ENCODE measurements around the gene FAM163B.
"Not testable (repeated sequence)": the region's sequence is repeated elsewhere in the genome, so short reads cannot be mapped to it uniquely, and the experiment has no call there.

The FAM163B gene

GRCh38 chr9:133566817-133567216, 42.4 kb downstream of the FAM163B start:
- DNase-seq (ENCODE audit: low read depth) = no peak

GRCh38 chr9:133566382-133566781, 42.8 kb downstream of the FAM163B start:
- DNase-seq (ENCODE audit: low read depth) = no peak

DNA sequence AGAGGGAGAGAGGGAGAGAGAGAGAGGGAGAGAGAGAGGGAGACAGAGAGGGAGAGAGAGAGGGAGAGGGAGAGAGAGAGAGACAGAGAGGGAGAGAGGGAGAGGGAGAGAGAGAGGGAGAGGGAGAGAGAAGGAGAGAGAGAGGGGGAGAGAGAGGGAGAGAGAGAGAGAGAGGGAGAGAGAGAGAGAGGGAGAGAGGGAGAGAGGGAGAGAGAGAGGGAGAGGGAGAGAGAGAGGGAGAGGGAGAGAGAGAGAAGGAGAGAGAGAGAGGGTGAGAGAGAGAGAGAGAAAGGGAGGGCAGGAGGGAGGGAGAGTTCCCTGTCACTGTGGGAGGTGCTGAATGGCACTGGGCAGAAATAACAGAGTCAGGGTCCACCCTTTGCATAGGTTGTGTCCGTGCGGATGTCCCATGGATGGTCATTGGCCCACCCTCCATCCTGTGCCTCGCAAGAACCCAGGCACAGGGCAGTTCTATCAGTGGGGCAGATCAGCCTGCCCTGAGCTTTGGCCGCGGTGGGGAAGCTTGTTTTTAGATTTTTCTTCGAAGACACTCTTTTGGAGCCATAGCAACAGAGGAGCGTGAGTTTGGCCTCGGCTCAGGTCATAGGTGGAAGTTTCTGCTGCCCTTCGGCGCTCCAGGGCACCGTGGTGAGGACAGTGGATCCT, 44.6 kb downstream of the FAM163B start:
- DNase-seq (ENCODE audit: low read depth) = no peak

- DNase-seq (ENCODE audit: low read depth) = not testable (repeated sequence)
These were observed 45.4 kb downstream of the FAM163B start for GRCh38 chr9:133563814-133564213.

GRCh38 chr9:133563291-133563796, 45.8 kb downstream of the FAM163B start:
- no peak for DNase-seq (ENCODE audit: low read depth)

GRCh38 chr9:133562611-133563290, 46.4 kb downstream of the FAM163B start:
- no peak for DNase-seq (ENCODE audit: low read depth)

DNA sequence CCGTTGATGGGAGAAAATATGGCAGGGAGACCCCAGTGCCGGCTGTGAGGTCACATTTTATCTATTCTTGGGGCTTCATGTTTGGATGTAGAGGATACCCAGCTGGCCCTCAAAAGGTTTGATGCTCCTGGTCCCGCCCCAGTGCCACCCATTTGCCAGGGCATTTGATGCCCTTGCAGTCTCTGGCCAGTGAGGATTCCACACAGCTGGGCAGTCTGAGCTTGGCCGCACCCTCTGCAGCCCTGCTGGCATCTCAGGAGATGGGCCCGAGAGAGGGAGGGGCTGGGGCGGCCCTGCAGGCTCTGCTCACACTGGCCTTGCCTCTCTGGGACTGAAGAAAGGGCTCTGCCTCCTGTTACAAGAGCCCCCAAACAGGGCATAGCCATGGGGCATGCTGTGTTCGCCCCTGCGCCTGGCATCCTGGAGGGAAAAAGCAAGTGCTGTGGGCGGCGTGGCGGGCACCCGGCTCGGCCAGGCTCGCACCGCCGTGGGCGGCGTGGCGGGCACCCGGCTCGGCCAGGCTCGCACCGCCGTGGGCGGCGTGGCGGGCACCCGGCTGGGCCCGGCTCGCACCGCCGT, 47.1 kb downstream of the FAM163B start:
- no peak for DNase-seq (ENCODE audit: low read depth)

DNA sequence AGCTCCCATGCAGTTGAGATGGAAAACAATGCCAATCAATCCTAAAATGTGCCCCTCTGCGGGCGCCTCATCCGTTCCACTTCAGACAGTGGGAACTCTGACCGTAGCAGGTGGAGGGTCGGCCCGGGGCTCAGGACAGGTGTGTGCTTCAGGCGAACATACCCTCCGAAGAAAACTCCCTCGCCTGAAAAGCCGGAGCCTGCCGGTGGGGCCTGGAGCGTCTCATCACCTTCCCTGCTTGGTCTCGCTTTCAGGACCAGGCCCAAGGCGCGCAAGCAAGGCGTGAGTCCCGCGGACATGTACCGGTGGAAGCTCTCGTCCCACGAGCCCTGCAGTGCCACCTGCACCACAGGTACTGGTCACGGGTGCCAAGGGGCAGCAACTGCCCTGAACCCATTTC, 48.2 kb downstream of the FAM163B start:
- no peak for DNase-seq (ENCODE audit: low read depth)

DNA sequence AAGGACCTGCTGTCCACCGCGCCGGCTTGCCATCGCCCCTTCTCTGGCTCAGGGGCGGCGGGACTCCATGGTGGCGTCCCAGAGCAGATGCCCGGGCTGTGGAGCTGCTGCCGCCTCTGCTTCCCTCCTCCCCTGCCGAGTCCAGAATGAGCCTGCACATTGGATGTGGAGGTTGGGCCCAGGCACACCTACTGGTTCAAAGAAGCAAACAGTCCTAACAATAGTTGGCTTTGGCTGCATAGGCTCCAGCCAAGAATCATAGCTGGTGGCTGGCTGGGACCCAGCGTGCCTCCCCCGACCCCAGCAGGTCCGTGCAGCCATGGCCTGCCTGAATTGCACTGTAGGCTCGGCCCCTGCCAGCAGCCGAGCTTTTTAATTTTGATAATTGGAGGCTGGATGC, 48.9 kb downstream of the FAM163B start:
- DNase-seq (ENCODE audit: low read depth) = no peak

DNA sequence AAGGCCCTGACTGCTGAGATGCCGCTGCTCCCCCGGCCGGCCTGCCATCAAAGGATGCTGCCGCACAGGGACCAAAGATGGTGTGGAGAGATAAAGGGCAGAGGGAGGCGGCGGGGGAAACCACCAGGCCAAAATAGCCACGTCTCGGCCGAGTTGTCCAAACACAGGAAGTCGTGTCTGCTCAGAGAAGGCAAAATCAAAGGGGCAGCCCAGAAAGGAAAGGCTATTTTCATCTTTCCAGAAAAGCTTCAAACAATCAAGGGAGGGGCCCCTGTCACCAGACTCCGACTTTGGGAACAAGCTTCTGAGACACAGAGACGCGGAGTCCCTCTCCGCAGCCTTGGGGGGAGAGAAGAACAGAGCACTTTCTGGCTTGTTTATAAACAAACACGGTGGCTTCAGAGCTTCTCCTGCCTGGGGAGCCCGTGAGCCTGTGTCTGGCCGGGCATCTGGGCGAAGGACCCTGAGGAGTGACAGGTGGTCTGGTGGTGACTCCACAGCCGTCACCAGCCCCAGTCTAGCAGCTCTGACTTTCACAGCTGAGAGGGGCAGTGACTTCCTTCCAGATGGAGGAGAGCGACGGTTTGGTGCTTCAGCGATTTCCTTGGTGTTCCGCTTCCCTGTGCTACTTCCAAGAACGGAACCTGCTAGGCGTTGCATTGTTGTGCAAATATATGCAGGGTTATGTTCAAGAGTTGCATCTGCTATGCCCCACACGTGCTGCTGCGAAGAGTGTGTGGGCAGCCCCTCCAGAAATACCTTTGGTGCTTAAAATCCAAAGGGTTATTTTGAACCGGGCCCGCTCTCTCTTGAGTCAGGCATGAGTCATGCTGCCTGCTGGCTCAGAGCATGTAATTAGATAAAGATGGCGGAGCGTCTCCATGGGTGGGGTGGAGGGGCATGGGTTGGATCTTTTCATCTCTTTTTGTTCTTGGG, 50.7 kb downstream of the FAM163B start:
- DNase-seq (ENCODE audit: low read depth) = no peak

- DNase-seq (ENCODE audit: low read depth) = no peak
These were observed 51.6 kb downstream of the FAM163B start for GRCh38 chr9:133557581-133557980.

- DNase-seq (ENCODE audit: low read depth) = no peak
These were observed 52.8 kb downstream of the FAM163B start for GRCh38 chr9:133556354-133556753.

DNA sequence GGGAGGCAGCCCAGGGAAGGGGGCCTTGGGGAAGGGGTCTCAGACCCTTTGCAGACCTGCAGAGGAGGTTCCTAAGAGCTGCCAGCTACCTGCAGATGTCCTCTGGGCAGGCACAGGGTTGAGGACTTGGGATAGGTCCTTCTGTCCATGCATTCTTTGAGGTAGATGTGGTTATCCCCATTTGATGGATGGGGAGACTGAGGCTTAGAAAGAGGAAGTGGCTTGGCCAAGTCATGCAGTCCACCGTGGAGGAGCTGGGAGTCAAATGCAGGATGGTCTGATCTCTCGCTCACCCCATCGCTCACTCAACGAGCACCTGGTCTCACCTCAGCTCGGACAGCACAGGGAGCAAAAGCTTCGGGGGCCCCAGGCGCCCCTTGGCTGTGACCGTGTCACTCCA, 54.5 kb downstream of the FAM163B start:
- no peak for DNase-seq (ENCODE audit: low read depth)

- no peak for DNase-seq (ENCODE audit: low read depth)
These were observed 55.0 kb downstream of the FAM163B start for GRCh38 chr9:133553973-133554713.

DNA sequence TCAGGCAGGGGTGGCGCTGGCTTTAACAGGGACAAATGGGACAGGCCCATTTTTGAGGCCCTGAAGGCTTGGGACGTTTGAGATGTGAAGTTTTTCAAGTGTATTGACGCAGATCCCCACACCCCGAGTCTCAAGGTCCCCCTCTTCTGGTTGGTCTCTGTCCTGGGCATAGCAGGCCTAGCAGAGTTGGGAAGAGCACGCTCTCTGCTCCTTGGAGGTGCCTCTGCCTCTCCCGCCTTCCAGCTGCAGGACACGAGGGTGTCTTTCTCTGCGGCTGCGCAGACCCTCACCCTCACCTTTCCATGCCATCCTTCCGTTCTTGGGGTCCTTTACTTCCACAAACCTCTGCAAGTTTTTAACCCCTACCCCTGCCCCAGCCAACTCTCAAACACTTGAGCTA, 56.1 kb downstream of the FAM163B start:
- no peak for DNase-seq (ENCODE audit: low read depth)

- DNase-seq (ENCODE audit: low read depth) = no peak
These were observed 57.0 kb downstream of the FAM163B start for GRCh38 chr9:133552236-133552635.

DNA sequence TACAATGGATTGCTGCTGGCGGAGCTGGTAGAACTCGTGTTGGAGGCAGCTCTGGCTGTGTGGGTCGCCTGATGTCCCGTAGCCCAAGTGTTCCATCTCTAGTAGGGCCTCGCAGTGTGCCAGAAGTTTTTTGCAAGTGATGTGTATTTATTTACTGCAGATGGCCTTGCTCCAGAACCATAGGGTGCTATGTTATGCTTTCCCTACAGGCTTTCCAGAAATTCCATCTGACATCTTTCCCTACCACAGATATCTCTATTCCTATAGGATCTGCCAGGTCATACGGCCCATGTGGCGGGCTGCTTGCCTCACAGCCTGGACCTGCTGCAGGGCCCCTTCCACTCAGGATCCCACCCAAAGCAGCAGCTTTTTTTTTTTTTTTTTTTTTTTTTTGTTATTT, 57.7 kb downstream of the FAM163B start:
- DNase-seq (ENCODE audit: low read depth) = no peak

DNA sequence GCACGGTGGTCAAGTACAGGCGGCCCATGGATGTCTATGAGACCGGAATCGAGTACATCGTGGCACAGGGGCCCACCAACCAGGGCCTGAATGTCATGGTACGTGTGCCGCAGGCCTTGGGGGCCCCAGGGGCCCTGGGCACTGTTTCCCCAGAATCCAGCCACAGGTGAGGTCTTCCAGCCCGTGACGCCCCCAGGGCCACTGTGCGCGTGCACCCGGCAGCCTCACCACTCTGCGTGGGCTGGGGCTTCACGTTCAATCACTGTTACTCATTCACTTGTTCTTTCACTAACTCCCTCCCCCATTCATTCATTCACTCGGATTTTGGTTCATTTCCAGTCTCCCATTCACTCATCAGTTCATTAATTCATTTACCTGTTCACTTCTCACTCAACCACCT, 62.1 kb downstream of the FAM163B start:
- no peak for DNase-seq (ENCODE audit: low read depth)

- DNase-seq (ENCODE audit: low read depth) = no peak
These were observed 62.9 kb downstream of the FAM163B start for GRCh38 chr9:133546287-133546680.

GRCh38 chr9:133545494-133546286, 63.5 kb downstream of the FAM163B start:
- no peak for DNase-seq (ENCODE audit: low read depth)
